HG03558 (cell line): ENCODE data around the gene RFLNA.

Source experiments
- ATAC-seq: cut with Tn5 transposase; IDR thresholded peaks from one replicate; pipeline ENCODE4 v1.9.1; 2021; ENCODE audit warnings: moderate number of reproducible peaks; ENCODE audit not compliant: unreplicated experiment; ENCODE audit errors: extremely low read depth

RFLNA gene, protein sequence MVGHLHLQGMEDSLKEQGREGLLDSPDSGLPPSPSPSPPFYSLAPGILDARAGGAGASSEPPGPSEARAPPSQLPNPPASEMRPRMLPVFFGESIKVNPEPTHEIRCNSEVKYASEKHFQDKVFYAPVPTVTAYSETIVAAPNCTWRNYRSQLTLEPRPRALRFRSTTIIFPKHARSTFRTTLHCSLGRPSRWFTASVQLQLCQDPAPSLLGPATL

DNA sequence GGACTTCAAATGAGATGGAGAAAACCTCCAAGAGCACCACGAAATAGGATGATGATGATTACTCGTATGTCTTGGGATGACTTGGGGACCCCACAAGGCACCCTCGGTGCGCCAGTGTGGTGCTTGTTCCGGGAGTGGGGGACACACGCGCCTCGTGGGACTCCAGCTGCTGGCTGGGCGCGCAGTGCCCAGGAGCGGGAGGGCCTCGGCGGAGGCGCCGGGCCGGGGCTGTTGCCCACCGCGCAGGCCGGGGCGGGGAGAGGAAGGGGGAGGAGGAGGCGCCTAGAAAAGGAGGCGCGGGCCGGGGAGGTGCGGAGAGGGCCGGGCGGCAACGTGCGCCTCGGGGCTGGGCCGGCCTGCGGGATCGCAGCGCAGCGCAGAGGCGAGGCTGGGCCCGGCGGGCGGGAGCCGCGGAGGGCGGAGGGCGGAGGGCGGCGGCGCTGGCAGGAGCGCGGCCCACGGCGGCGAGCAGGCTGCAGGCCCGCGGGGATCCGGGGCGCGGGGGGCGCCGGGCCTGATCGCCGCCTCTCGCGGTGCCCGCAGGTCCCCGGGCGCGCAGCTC is at the start of gene RFLNA:
Gene RFLNA (plus strand): TSS at position 314 of the 562 bp plus-strand sequence. CDS start 337 bp downstream, outside the sequence.
- no peak for ATAC-seq

DNA sequence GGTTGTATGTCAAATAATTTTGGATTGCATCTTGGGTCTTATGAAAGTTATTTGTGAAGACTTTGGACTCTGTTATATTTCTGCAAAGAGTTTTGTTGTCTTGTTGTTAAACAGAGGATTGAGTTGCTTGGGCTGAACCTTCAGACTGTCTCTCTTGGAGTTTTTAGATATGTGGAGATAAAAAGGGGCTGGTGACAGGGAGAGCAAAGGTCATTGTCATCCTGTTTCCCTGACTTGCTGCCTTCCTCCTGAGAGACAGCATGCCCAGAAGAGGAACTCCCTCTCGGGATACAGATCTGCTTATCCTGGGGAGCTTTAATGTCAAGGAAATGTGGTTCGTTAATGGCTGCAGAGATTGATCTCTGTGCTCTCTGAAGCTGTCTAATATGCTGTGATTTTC is 47.6 kb upstream of the RFLNA start:
- ATAC-seq = no peak

DNA sequence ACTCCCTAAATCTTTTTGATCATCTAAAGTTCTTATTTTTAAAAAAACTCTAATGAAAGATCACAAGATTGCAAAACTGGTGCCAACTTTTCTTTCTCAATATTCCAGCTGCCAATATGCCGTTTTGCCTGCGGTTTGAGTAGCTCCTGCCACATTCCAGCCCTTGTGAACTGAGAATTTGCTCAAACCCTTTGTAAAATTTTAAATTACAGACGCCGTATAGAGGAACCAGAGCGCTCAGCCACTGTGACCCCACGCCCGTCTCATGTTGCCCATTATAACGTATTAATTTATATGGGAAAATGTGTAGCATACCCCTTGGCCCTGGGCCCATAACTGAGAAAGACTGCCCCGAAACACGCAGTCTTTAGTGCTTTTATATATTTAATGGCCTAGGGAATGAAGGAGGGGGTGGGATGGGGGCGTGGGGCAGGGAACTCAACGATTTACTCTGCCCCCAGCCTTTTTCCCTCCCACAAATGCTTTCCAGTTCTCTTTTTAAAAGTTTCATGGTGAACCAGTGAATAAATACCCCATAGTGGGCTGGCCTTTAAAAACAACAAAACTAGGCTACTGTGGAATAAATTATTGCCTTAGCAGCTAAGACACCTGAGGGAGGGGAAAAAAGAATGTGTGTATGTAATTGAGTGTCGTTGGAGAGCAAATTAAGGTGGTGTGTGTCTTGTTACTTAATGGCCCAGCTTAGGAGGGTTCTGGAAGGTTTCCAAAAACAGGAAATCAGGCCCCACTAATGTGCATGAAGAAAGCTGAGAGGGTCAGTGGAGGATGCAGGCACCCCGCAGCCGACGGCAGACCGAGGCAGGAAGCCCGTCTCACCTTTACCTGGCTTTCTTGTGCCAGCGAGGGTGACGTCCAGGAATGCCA is 45.7 kb upstream of the RFLNA start:
- ATAC-seq = no peak

GRCh38 chr12:124251186-124251585 is 43.7 kb upstream of the RFLNA start:
- ATAC-seq = no peak

GRCh38 chr12:124252964-124253363 is 41.9 kb upstream of the RFLNA start:
- ATAC-seq = no peak

DNA sequence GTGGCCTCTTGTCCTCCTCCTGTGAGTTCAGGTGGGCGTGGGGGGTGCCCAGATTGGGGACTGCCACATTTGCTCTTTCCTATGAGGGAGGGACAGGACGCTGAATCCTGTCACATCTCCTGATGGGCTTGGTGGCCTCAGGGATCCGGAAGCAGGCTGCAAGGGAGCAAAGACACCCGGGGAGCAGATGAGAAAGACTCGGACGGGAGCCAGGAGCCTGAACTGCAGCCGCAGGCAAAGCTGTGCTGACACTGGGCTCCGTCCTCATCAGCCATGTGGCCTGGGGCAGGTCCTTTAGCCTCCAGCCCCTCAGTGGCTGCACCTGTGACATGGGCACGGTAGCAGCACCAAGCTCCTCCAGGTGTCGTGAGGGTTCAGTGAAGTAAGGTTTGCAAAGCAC is 40.8 kb upstream of the RFLNA start:
- no peak for ATAC-seq

DNA sequence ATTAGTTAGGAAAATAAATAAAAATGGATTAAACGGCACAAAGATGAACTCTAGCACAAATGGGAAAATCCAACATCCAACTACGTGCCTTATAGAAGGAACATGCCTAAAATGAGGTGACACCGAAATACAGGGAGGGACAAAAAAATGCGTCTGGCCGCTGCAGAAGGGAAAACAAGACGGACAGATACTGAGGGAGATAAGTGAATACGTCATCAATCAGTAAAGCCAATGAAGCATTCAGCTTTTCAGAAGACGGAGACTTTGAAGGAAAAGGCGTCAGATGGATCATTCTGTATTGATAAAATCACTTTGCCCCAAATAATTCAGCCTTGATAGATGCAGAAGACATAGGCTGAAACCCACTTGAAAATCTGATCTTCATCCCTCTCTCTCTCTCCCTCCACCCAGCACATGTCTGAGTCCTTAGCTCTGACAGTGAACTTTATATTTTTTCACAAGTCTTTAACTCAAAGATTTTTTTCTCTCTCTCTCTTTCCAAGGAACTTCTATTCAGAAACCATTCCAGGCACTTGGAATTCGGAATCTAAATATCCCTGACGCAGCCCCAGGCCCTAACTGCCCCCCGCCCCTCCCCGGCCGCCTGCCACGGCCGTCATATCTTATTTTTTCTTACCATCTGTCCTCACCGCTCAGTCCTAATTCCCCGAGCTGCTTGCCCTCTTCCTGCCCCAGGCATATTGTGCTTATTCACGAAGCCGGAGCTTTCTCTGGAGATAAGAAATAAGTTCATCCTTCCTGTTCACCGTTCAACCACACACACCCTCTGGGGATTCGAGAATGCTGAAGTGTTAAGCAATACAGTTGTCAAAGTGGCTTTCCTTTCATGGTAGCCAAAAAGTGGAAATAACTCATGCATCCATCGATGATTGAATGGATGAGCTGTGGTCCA is 35.5 kb upstream of the RFLNA start:
- no peak for ATAC-seq

DNA sequence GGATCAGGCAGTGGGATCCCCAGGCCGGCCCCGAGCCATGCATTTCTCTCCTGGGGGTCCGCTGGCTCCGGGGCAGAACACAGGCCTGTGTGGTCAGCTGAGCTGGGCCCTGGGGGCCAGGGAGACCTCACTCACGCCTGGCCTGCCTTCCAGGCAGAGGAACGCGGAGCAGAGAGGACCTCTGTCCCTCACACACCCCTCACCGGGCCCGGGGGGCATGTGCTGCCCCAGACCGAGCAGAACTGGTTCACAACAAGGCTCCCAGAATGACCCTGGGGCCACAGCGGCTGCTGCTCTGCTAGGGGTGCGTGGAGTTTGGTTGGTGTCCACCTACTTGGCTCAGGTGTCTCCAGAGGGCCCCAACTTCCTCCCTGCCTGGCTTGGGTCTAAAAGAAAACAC is 33.0 kb upstream of the RFLNA start:
- no peak for ATAC-seq

DNA sequence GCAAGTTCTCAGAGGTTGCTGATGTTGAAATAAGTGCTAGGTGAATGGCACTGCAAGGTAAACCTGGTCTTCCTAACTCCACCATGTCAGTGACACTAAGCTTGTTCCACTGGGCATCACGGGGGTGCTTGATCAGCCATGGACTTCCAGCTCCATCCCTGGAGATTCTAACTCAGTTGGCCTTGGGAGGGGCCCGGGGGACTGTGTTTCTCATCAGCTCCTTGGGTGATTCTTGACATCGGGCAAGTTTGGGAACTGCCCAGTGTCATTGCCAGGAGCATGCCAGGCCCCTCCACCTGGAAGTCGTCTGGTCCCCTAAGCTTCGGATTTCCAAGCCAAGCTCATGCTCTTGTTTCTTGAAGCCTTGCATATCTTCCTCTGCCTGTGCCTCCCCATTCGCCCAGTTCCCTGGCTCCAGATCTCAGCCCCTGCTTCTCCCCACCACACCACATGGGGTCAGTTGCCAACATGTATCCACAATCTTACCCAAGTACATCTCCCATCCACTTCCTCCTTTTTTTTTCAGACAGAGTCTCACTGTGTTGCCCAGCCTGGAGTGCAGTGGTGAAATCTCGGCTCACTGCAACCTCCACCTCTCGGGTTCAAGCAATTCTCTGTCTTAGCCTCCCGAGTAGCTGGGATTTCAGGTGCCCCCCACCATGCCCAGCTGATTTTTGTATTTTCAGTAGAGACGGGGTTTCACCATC is 30.7 kb upstream of the RFLNA start:
- ATAC-seq = no peak

DNA sequence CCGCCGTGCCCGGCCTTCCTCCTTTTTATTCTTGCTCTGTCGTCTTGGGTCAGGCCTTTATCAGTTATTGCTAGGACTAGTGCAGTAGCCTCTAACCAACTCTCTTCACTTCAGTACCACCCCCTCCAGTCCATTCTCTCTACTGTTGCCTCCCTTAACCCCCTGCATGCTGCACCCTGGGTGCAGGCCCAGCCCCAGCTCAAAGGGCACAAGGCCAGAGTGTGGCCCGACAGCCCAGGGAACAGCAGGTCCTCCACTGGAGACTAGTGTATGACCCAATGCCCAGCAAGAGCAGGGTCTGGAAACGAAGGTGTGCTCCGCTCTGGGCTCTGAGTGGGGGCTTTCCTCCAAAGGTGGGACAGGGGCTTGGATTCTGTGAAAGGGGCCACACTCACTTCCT is 30.0 kb upstream of the RFLNA start:
- ATAC-seq = no peak

GRCh38 chr12:124267205-124267778 is 27.6 kb upstream of the RFLNA start:
- no peak for ATAC-seq

DNA sequence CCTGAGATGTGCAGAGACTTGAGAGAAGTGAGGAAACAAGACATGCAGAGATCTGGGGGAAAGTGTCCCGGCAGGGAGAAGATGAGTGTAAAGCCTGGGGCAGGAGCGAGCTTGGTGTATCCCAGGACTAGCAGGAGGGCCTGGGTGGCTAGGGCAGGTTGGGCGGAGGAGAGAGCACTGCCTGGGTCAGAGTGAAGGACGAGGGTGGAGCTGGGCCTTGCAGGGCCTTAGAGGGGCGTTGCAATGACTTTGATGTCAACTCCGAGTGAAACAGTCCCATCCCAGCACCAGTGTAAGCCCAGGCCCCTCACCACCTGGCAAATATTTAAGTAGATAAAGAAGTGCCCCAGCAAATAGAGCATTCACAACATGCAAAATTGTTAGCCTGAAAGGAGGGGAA is 24.2 kb upstream of the RFLNA start:
- ATAC-seq = no peak

DNA sequence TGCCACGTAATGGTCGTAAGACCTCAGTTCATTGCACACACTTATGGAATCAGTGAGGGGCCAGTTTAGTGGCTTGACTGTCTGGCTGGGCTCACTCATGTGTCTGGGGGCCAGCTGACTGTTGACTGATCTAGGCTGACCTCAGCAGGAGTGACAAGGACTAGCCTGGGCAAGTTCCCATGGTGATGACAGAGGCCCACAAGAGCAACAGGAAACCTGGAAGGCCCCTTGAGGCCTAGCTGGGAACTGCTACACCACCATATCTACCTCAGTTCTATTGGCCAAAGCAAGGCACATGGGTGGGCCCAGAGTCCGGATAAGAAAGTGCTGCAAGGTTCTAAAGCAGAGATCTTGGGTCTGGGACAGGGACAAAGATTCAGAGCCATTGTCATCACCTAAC is 21.3 kb upstream of the RFLNA start:
- peak; percentile 70 for ATAC-seq

DNA sequence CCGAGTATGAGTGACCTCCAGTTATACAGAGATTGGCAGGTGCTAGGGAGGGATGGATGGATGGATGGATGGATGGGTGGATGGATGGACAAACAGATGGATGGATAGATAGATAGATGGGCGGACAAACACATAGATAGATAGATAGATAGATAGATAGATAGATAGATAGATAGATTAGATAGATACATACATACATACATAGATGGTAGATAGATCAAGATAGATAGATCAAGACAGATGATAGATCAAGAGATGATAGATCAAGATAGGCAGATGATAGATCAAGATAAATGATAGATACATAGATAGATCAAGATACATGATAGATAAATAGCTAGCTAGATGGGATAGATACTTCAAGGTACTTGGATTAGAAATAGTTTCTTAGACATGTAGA is 18.6 kb upstream of the RFLNA start:
- no peak for ATAC-seq

GRCh38 chr12:124277394-124278241 is 17.3 kb upstream of the RFLNA start:
- ATAC-seq = no peak

DNA sequence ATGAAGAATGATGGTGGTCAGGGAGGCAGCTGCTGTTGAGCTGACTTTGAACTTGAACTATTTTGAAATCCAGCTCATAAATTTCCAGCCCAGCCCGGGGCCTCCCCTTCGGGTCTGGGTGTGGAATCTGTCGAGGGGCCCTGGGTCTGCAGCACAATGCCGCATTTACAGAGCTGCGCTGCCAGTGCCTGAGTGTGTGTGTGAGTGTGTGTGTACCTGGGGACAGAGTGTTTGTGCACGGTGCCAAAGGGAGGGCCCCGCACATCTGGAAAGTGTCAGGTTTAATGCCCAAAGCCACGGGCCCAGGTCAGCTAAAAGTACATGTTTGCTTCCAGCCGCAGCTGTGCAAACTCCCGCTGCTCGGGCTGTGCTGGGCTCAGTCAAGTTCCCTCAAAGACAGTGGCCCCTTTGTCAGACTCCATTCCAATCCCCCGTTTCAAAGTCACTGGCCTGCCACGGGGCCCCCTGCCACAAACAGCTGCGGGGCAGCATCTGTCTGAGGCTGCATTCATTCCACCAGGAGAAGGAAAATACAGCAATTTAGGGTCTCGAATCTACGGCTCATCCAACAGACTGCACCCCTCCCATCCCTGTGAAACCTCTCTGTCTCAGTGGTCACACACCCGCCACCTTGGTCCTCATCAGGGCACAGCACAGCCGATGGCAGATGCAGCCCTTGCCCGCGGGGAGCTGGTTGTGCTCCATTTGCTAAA is 16.3 kb upstream of the RFLNA start:
- no peak for ATAC-seq

- ATAC-seq = no peak
Observed at GRCh38 chr12:124279315-124279714, 15.6 kb upstream of the RFLNA start.

DNA sequence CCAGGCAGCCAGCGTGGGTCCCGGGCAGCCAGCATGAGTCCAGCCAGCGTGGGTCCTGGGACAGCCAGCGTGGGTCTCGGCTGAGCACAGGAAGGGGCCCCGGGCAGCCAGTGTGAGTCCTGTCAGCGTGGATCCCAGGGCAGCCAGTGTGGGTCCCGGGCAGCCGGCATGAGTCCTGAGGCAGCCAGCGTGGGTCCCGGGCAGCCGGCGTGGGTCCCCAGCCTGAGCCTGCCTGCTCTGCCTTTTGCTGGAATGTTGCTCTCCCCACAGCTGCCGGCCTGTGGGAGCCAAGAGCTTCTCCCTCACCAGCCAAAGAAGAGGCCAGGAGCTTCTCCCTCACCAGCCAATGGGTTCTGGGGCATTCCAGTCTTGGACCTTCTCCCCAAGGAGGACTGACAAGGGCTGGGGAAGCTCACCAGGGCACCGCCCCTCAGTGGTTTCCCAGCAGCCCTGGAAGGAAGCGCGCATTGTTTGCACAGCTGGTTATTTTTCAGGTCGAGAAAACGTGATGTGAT is 15.0 kb upstream of the RFLNA start:
- ATAC-seq = no peak
